ENCODE measurements around the gene GRM8.

DNA sequence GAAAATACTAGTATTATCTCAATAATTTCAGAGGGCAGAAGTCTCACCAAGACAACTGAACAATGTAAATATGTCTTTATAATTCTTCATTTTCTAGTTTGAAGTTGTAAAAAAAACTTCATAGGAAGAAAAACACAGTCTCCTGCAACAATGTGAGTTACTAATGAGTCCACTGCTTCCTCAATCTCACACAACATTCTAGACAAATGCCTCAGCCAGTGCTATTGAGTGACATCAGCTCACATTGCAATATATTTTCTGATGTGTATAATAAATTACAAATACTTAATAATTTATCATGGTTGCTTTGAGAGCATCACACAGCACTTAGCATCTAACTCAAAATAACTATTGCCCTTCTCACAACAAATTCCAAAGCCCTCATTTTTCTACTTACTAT lies 321.2 kb downstream of the GRM8 start:
- TF ChIP-seq, protein P1, sequence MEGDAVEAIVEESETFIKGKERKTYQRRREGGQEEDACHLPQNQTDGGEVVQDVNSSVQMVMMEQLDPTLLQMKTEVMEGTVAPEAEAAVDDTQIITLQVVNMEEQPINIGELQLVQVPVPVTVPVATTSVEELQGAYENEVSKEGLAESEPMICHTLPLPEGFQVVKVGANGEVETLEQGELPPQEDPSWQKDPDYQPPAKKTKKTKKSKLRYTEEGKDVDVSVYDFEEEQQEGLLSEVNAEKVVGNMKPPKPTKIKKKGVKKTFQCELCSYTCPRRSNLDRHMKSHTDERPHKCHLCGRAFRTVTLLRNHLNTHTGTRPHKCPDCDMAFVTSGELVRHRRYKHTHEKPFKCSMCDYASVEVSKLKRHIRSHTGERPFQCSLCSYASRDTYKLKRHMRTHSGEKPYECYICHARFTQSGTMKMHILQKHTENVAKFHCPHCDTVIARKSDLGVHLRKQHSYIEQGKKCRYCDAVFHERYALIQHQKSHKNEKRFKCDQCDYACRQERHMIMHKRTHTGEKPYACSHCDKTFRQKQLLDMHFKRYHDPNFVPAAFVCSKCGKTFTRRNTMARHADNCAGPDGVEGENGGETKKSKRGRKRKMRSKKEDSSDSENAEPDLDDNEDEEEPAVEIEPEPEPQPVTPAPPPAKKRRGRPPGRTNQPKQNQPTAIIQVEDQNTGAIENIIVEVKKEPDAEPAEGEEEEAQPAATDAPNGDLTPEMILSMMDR (IDR thresholded peaks at IDR 0.05 in 2 of 3, conservative IDR thresholded peaks at IDR 0.05 in 1 of 3; ENCODE audit: control insufficient read depth in 2 of 3, extremely low read depth in 1 of 3, insufficient read depth in 1 of 3, low read depth in 3 of 3, low read length in 3 of 3), result no peak
- TF ChIP-seq POLR2A (IDR thresholded peaks at IDR 0.05; ENCODE audit: low read depth, low read length) (no peak), NRF1 (conservative IDR thresholded peaks at IDR 0.05; ENCODE audit: low read depth, low read length) (no peak), RAD21 (IDR thresholded peaks at IDR 0.05; ENCODE audit: insufficient read depth, low read depth, low read length) (no peak), LARP7 (IDR thresholded peaks at IDR 0.05) (no peak), CREM (IDR thresholded peaks at IDR 0.05; ENCODE audit: low read depth) (no peak), JUND (IDR thresholded peaks at IDR 0.05; ENCODE audit: low read depth, low read length) (no peak), GABPA (IDR thresholded peaks at IDR 0.05; ENCODE audit: low read depth) (no peak), RCOR1 (conservative IDR thresholded peaks at IDR 0.05; ENCODE audit: low read depth, low read length) (no peak), KAT2A (conservative IDR thresholded peaks at IDR 0.05; ENCODE audit: control insufficient read depth, low read depth, low read length) (no peak), FOXM1 (IDR thresholded peaks at IDR 0.05; ENCODE audit: low read depth, low read length) (no peak), BRCA1 (IDR thresholded peaks at IDR 0.05; ENCODE audit: low read depth, low read length) (no peak)
- TF ChIP-seq, protein P2, sequence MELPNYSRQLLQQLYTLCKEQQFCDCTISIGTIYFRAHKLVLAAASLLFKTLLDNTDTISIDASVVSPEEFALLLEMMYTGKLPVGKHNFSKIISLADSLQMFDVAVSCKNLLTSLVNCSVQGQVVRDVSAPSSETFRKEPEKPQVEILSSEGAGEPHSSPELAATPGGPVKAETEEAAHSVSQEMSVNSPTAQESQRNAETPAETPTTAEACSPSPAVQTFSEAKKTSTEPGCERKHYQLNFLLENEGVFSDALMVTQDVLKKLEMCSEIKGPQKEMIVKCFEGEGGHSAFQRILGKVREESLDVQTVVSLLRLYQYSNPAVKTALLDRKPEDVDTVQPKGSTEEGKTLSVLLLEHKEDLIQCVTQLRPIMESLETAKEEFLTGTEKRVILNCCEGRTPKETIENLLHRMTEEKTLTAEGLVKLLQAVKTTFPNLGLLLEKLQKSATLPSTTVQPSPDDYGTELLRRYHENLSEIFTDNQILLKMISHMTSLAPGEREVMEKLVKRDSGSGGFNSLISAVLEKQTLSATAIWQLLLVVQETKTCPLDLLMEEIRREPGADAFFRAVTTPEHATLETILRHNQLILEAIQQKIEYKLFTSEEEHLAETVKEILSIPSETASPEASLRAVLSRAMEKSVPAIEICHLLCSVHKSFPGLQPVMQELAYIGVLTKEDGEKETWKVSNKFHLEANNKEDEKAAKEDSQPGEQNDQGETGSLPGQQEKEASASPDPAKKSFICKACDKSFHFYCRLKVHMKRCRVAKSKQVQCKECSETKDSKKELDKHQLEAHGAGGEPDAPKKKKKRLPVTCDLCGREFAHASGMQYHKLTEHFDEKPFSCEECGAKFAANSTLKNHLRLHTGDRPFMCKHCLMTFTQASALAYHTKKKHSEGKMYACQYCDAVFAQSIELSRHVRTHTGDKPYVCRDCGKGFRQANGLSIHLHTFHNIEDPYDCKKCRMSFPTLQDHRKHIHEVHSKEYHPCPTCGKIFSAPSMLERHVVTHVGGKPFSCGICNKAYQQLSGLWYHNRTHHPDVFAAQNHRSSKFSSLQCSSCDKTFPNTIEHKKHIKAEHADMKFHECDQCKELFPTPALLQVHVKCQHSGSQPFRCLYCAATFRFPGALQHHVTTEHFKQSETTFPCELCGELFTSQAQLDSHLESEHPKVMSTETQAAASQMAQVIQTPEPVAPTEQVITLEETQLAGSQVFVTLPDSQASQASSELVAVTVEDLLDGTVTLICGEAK (IDR thresholded peaks at IDR 0.05; ENCODE audit: borderline replicate concordance), result no peak

All from GM12878 (cell line).